Fibroblast of skin of left quadriceps (primary cell): ENCODE data around the gene CACNA1D.
A peak's percentile ranks its signal among the peaks of the same experiment; 100 is the strongest.

Experiments
- DNase-seq, 2 experiments: peaks; one replicate each; pipeline ENCODE4 v3.0.0-alpha.2; 2013; ENCODE audit warnings: low read depth in 2 of 2

Gene CACNA1D

GRCh38 chr3:53805463-53806159 is 311.2 kb downstream of the CACNA1D start:
- DNase-seq, result no peak

- DNase-seq, result peak; percentile 54 to 57
Observed at GRCh38 chr3:53806182-53807116, 312.0 kb downstream of the CACNA1D start.

DNA sequence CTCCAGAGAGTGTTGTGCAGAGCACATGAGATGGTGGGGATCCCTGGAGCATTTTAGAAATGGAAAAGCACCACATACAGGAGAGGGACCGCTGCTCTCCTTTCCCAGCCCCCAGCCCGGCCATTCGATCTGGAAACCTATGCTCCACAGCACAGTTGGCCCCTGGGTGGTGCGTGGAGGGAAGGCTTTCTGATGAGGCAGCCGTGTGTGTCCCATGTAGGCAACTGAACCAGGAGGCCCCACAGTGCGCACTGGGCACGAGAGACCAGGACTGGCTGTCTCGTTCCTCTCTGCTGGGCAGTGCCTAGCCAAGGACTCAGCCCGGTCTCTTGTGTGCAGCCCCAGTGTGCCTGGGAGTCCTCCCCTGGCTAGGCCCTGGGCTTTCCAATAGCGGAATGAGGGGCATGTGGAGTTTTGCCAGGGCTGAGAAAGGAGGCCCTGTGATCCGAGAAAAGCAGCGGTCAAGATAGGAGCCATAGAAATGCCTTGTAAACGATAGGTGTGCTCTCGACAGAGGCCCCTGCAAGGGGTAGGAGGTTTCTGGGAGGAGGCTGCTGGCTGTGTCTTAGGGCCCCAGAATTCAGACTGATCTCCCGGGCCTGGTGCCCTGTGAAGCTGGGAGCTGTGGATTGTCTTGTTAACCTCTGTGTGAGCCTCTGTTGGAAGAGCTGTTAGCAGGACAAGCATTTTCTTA is 312.9 kb downstream of the CACNA1D start:
- DNase-seq, result no peak

DNA sequence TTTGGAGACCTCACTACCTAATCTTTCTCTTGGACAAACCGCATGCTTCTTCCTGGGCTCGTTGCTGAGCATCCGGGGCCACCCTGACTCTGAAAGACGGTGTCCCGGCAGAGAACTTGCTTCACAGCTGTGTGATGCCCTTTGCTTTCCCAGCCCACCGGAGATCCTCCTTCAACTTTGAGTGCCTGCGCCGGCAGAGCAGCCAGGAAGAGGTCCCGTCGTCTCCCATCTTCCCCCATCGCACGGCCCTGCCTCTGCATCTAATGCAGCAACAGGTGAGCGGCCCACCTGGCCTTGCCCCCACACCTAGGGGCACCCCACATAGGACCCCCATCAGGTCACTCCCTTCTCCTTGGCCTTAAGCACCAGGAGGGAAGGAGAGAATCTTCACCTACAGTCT is 314.1 kb downstream of the CACNA1D start:
- DNase-seq, result no peak

DNA sequence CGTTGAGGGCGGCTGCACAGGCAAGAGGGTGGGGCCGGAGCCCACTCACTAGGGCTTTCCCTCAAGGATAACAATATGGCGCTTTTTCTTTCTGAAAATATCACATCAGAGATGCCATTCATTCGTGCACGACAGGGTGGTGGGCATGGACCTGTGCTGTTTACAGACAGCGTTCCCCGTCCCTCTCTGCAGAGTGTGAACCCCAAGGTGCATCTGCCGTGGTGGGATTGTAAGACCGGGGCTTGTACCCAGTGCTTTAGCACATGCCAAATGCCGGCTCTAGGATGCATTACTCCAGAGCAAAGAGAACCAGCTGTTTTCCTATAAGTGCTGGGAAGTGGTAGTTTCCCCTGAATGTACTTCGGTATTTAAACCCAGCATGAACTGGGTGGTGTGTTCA is 314.9 kb downstream of the CACNA1D start:
- DNase-seq, result no peak

DNA sequence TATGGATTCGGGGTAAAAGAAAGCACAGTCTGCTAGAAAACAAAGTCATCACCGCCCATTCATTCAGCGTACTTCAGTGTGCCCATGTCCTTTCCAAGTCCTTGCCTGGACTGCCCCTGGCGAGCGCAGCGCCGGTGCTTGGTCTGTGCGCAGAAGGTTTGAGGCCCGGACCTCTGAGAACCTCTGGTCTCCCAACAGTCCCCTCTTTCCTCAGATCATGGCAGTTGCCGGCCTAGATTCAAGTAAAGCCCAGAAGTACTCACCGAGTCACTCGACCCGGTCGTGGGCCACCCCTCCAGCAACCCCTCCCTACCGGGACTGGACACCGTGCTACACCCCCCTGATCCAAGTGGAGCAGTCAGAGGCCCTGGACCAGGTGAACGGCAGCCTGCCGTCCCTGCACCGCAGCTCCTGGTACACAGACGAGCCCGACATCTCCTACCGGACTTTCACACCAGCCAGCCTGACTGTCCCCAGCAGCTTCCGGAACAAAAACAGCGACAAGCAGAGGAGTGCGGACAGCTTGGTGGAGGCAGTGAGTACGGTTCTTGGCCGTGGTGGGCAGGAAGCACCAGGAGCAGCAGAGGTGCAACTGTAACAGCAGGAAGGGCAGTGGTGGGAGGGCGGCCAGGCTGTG is 315.5 kb downstream of the CACNA1D start:
- DNase-seq, result no peak

- DNase-seq, result no peak
Observed at GRCh38 chr3:53811143-53811927, 316.9 kb downstream of the CACNA1D start.

GRCh38 chr3:53812434-53812833 is 318.0 kb downstream of the CACNA1D start:
- no peak for DNase-seq

DNA sequence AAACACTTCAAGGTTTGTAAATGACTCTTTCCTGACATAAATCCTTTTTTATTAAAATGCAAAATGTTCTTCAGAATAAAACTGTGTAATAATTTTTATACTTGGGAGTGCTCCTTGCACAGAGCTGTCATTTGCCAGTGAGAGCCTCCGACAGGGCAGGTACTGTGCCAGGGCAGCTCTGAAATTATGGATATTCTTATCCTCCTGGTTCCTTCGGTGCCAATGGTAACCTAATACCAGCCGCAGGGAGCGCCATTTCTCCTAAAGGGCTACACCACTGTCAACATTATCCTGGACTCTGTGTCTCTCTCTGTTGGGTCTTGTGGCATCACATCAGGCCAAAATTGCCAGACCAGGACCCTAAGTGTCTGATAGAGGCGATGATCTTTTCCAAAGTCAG is 318.8 kb downstream of the CACNA1D start:
- no peak for DNase-seq

DNA sequence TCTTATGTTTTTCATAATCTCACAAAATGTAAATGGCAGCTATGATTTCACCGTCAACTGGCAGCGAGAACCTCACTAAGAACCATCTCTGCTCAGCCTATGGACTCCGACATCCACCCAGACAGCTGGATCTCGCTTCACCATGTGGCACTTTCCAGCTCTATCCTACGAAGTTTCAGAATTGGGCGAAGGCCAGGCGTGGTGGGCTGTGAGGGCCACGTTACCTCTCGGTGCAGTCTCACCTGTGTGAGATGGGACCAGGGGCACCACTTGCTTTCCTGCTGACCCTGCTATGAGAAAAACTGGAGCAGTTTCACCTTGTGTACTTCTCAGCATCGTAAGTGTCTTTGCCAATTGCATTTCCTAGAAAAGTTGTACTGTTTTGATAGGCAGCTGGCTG is 319.5 kb downstream of the CACNA1D start:
- DNase-seq, result no peak

DNA sequence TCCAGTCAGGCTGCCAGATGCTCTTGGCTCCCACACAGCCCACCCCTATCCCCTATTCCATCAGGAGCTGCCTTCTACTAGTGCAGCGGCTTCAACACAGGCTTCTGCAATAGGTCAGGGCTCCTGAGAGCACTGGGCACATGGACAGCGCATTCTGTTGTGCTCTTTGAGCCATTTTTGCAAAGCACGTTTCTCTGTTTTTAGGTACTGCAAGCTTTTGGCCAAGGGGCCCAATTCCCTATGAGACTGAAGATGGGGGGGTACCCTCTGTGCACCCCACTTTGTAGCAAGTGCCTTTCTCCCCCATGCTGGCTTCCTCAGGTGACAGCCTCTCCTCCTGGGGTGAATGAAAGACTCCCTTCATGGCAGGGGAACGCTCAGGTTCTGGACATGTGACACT is 320.7 kb downstream of the CACNA1D start:
- no peak for DNase-seq

- DNase-seq, result no peak
Observed at GRCh38 chr3:53815651-53816050, 321.2 kb downstream of the CACNA1D start.

DNA sequence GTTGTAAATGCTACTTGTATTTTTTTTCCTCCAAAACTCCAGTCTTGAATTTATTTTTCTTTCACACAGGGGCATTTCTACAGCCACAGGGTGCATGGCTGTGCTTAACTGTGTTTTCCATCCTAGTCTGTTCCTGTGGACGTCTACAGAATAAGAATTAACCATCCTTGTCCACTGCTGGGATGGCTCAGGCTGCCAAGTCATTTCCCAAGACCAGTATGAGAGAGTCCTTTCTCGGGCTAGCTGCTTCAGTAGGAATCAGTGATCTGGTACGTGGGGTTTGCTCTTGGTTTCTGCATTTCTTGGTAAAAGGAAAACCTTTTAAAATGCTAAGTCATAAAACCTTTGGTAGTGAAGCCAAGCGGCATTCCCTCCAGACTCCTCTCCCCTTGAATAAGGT is 322.0 kb downstream of the CACNA1D start:
- no peak for DNase-seq

DNA sequence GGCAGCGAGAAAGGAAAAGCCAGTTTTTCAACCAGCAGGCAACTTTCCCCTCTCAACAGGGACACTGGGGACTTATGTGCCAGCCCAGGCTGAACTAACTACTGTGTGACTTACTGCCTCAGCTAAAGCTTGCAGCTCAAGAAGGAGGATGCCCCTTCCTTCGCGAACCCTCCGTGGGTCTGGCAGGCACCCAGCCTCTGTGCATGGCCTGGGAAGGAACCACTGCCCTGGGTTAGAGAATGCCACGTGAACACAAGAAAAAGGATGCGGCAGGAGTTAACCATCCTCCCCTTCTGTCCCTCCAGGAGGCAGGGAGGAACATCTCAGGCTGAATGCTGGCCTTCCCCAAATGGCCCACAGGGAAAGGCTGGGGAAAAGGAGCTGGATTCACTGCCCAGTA is 322.8 kb downstream of the CACNA1D start:
- no peak for DNase-seq

DNA sequence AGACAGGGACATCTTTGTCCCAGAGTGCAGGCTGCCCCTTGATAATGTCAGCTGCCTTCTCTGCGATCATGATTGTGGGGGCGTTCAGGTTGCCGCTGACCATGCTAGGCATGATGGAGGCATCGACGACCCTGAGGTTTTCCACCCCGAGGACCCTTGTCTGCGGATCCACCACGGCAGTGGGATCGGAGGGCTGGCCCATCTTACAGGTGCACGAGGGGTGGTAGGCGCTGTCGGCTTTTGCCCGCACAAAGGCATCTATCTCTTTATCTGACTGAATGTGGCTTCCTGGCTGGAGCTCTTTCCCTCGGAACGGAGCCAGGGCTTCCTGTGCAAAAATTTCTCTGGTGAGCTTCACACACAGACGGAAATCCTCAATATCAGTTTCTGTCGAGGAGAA is 323.4 kb downstream of the CACNA1D start:
- no peak for DNase-seq

GRCh38 chr3:53818221-53819162 is 324.1 kb downstream of the CACNA1D start:
- no peak for DNase-seq

DNA sequence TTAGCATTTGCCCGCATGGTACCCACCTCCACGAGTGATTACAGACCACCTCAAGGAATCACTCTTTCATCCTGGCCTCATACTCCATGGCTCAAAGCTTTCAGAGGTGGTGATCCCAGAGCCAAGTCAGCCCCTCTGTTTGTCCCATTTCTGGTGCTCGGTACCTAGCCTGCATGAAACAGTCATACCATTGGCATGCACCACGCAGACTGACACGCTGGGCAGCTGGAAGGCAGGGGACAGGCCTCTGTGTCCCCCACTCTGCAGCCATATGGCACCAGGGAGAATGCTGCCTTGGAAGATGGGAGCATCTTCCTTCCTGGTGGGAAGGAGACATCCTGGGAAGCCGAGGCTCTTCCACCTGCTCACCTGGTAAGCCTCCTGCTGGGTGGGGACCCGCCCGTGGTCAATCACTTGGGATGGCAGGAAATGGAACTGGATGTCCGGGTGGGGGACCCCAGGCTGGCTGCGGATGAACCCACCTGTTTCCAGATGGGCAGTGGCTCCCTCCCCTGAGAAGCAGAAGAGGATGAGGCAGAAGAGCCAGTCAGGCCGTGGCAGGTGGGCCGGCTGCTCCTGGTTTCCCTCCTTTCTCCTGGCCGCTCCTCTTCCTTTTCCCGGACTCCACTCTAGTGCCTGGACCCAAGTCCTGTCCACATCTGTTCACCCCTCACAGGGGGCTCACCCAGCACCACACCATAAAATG is 324.9 kb downstream of the CACNA1D start:
- DNase-seq, result no peak

DNA sequence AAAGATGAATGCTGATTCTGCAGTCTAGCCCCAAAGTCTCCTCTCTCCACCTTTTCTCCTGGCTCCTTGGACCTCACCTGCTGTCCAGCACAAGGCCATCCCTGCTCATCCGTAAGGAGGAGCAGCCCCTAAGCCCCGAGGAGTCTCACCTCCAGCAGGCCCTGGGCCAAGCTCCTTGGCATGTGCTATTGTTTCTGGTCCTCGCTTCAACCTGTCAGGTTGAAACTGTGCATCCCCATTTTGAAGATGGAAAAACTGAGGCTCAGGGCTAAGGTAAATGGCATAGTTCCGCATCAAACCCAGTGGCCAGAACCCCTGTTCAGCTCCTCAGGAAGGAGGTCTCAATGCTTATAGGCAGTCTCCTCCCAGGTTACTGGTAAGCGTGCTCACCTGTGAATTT is 325.7 kb downstream of the CACNA1D start:
- no peak for DNase-seq
